HepG2 (cell line): ENCODE data around the gene TXLNA. TPM values are rescaled to one million over a fixed set of nuclear protein-coding genes. Genes with fewer than 3 reads are reported as not detected.
A peak's percentile ranks its signal among the peaks of the same experiment; 100 is the strongest.

Source experiments
- ATF1 ChIP-seq: IDR thresholded peaks from 2 replicates; pipeline ENCODE4 v1.6.1; 2016; ENCODE audit warnings: mild to moderate bottlenecking, control low read depth
- ATF7-NPFF ChIP-seq: sonication (generic); formaldehyde crosslinking; IDR thresholded peaks from 2 replicates; pipeline ENCODE4 v1.8.1; 2023; ENCODE audit warnings: mild to moderate bottlenecking, low read depth, missing genetic modification reagents, moderate library complexity
- BATF2 ChIP-seq: sonication (generic); formaldehyde crosslinking; IDR thresholded peaks from 2 replicates; pipeline ENCODE4 v1.8.0; 2022; ENCODE audit warnings: mild to moderate bottlenecking, missing genetic modification reagents, moderate library complexity
- KDM5B ChIP-seq: sonication (generic); formaldehyde crosslinking; IDR thresholded peaks from 2 replicates; pipeline ENCODE4 v1.4.0; 2020; ENCODE audit warnings: missing genetic modification reagents, mild to moderate bottlenecking, borderline replicate concordance
- MLX ChIP-seq: IDR thresholded peaks from 2 replicates; pipeline ENCODE4 v1.6.1; 2016
- MTA1 ChIP-seq: sonication (generic); formaldehyde crosslinking; IDR thresholded peaks from 2 replicates; pipeline ENCODE4 v1.4.0; 2020; ENCODE audit warnings: missing genetic modification reagents, mild to moderate bottlenecking, borderline replicate concordance
- NR2F2 ChIP-seq: IDR thresholded peaks from 2 replicates; pipeline ENCODE4 v1.6.1; 2012; ENCODE audit warnings: low read depth, inconsistent platforms, borderline replicate concordance
- PATZ1 ChIP-seq: sonication (generic); formaldehyde crosslinking; IDR thresholded peaks from 2 replicates; pipeline ENCODE4 v1.4.0; 2020; ENCODE audit warnings: missing genetic modification reagents
- RARG ChIP-seq: sonication (generic); formaldehyde crosslinking; IDR thresholded peaks from 2 replicates; pipeline ENCODE4 v1.4.0; 2020; ENCODE audit warnings: low read depth, mild to moderate bottlenecking, missing genetic modification reagents
- SMAD9 ChIP-seq: sonication (generic); formaldehyde crosslinking; IDR thresholded peaks from 2 replicates; pipeline ENCODE4 v1.5.1; 2020; ENCODE audit warnings: mild to moderate bottlenecking, missing genetic modification reagents
- SMARCC2 ChIP-seq: fragments of 450-650 bp; IDR thresholded peaks from 2 replicates; pipeline ENCODE4 v1.6.1; 2017; ENCODE audit warnings: antibody characterized with exemption, mild to moderate bottlenecking
- SUZ12 ChIP-seq: fragments of 150-350 bp; IDR thresholded peaks from 2 replicates; pipeline ENCODE4 v1.6.1; 2014; ENCODE audit warnings: low read depth, low read length
- TFE3 ChIP-seq: IDR thresholded peaks from 2 replicates; pipeline ENCODE4 v1.6.1; 2016
- ZNF263 ChIP-seq: sonication (generic); formaldehyde crosslinking; IDR thresholded peaks from 2 replicates; pipeline ENCODE4 v1.4.0; 2020; ENCODE audit warnings: missing genetic modification reagents
- polyA plus RNA-seq, 8 experiments: library from polyadenylated mRNA; depleted of rRNA in 3 of 8; stranded (reverse) in 7 of 8; unstranded in 1 of 8; fragments of >200 nt; fragmentation: Illumina TruSeq in 4 of 8; extraction: Trizol in 4 of 8; gene quantifications; 2 replicates each; pipeline versions ENCODE4 v1.2.1 to v1.2.3, GENCODE V29; 2011 to 2016; ENCODE audit warnings: low read depth in 4 of 8, missing spikeins in 1 of 8, mixed read lengths in 1 of 8; ENCODE audit not compliant: insufficient read depth in 1 of 8
- total RNA-seq, 5 experiments: library from RNA; depleted of rRNA; stranded (reverse); fragments of >200 nt; fragmentation: Illumina TruSeq; extraction: Trizol; gene quantifications; 2 replicates each; pipeline ENCODE4 v1.2.3, GENCODE V29; 2016; ENCODE audit warnings: low read depth in 1 of 5
- TF ChIP-seq, protein P1 (sequence below): sonication (generic); formaldehyde crosslinking; IDR thresholded peaks from 2 replicates; pipeline ENCODE4 v1.4.0; 2020; ENCODE audit warnings: missing genetic modification reagents
- TF ChIP-seq, protein P2 (sequence below), 2 experiments: sonication (generic) in 1 of 2; formaldehyde crosslinking in 1 of 2; IDR thresholded peaks; 2 replicates each; pipeline versions ENCODE4 v1.4.0 to v1.6.1; 2018 to 2020; ENCODE audit warnings: missing genetic modification reagents in 2 of 2, borderline replicate concordance in 1 of 2, low read depth in 1 of 2, mild to moderate bottlenecking in 1 of 2, missing biosample characterization in 1 of 2
- TF ChIP-seq, protein P3 (sequence below): sonication (generic); formaldehyde crosslinking; IDR thresholded peaks from 2 replicates; pipeline ENCODE4 v1.4.0; 2020; ENCODE audit warnings: missing genetic modification reagents

TXLNA gene
- total and polyA plus RNA-seq, 2 of the 13 experiments (the other 11 are each of a cell fraction or from before 2014, with no cell fraction given): 29.6 to 67.8 TPM

DNA sequence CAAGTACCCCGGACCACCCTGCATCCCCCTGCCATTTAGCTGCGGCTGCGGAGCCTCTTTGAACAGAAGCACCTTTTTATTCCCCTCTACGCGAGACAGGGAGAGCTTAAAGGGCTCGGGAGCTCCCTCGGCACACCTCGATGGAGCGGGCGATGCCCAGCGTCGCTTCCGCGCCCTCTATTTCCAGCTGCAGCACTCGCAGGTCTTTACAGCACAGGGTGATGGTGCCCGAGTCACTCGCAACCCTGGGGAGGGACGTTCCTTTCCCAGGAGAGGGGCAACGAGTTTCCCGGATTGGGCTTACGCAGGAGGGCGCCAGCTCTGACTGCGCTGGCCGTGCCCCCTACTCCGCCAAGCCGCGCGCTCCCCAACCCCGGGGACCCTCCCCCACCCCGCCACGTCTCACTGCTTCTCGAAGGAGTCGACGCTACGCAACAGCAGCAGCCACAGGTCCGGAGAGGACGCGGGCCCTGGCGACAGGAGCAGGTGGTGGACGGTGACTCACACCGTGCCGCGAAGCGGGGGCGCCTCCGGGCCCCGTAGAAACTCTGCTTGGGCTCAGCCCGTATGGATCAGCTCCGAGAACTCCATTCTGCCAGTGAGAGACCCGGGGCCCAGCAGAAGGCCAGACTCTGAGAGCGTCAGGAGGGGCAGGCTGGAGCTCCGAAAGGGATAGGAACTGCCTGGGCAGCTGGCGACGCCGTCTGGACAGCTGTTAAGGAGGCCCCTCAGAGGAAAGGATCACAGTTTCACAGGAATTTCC lies 61.7 kb downstream of the TXLNA start (continued):
- TF ChIP-seq KDM5B (CRISPR knock-in tag) (peak; percentile 61; the same call in 1 of the 2 replicates), SMARCC2 (no peak), TFE3 (CRISPR knock-in tag) (no peak), ATF7-NPFF (CRISPR knock-in tag) (no peak), ZNF263 (no peak), PATZ1 (CRISPR knock-in tag) (peak; percentile 45; the same call in 1 of the 2 replicates), NR2F2 (no peak), SUZ12 (no peak), RARG (CRISPR knock-in tag) (no peak), SMAD9 (CRISPR knock-in tag) (peak; percentile 62; the same call in 1 of the 2 replicates), BATF2 (CRISPR knock-in tag) (no peak), MLX (CRISPR knock-in tag) (no peak), MTA1 (CRISPR knock-in tag) (0 out of 2 replicates have a peak, but pooled peaks have one; percentile 37), ATF1 (CRISPR knock-in tag) (no peak)
- TF ChIP-seq, protein P1, sequence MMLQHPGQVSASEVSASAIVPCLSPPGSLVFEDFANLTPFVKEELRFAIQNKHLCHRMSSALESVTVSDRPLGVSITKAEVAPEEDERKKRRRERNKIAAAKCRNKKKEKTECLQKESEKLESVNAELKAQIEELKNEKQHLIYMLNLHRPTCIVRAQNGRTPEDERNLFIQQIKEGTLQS (CRISPR knock-in tag): peak; percentile 43; the same call in 1 of the 2 replicates
- TF ChIP-seq, protein P2, sequence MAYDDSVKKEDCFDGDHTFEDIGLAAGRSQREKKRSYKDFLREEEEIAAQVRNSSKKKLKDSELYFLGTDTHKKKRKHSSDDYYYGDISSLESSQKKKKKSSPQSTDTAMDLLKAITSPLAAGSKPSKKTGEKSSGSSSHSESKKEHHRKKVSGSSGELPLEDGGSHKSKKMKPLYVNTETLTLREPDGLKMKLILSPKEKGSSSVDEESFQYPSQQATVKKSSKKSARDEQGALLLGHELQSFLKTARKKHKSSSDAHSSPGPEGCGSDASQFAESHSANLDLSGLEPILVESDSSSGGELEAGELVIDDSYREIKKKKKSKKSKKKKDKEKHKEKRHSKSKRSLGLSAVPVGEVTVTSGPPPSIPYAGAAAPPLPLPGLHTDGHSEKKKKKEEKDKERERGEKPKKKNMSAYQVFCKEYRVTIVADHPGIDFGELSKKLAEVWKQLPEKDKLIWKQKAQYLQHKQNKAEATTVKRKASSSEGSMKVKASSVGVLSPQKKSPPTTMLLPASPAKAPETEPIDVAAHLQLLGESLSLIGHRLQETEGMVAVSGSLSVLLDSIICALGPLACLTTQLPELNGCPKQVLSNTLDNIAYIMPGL (CRISPR knock-in tag; IDR thresholded peaks at IDR 0.05; ENCODE audit: borderline replicate concordance in 1 of 2, low read depth in 1 of 2): peak; percentile 31 to 70; a peak in 2 of 4 replicates
- TF ChIP-seq, protein P3, sequence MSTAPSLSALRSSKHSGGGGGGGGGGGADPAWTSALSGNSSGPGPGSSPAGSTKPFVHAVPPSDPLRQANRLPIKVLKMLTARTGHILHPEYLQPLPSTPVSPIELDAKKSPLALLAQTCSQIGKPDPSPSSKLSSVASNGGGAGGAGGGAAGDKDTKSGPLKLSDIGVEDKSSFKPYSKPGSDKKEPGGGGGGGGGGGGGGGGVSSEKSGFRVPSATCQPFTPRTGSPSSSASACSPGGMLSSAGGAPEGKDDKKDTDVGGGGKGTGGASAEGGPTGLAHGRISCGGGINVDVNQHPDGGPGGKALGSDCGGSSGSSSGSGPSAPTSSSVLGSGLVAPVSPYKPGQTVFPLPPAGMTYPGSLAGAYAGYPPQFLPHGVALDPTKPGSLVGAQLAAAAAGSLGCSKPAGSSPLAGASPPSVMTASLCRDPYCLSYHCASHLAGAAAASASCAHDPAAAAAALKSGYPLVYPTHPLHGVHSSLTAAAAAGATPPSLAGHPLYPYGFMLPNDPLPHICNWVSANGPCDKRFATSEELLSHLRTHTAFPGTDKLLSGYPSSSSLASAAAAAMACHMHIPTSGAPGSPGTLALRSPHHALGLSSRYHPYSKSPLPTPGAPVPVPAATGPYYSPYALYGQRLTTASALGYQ: no peak
